ENCODE measurements around the gene IL7R.

DNA sequence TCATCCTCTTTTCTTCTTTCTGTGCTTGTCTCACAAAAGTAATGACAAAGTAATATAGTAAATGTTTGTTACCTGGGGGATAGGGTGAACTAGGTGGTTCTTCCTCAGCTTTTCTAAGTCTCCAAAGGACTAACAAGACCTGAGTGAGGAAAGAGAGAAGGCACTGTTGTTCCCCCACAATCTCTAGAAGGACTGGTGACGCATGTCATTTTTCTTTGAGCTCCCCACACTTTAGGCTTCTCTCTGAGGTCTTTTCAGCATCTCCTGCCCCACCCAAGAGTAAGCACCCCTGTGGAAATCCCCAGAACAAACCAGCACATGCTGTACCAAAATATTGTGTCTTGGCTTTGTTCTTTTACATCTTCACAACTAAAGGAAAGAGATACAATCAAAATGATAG lies 2.4 kb upstream of the IL7R start:
- TF ChIP-seq CTCF (IDR thresholded peaks at IDR 0.05), result no peak
- TF ChIP-seq POLR2AphosphoS5 (IDR thresholded peaks at IDR 0.05), result no peak
- no peak for TF ChIP-seq EP300 (IDR thresholded peaks at IDR 0.05)
- no peak for TF ChIP-seq POLR2A (IDR thresholded peaks at IDR 0.05)
